HepG2 (cell line): ENCODE results near the gene IFT57. TPM values are rescaled to one million over a fixed set of nuclear protein-coding genes. Genes with fewer than 3 reads are reported as not detected.

Experiments used
- ATAC-seq: fragments of 200-7000 bp; cut with Tn5 transposase; 3 replicates; pipeline ENCODE4 v1.9.1; 2020; ENCODE audit warnings: mild to moderate bottlenecking, moderate library complexity
- BruUV-seq: library from RNA; stranded (reverse); fragments of 400-500 nt; replicated peaks from 2 replicates; lab custom pipeline; 2021; lab: Mats Ljungman, UMichigan
- CTCF ChIA-PET: fragments of 300-600 bp; formaldehyde crosslinking; extraction: SDS; loops from one replicate; lab custom pipeline; 2021; ENCODE audit warnings: low total read pairs, inconsistent platforms, low intra/inter-chr PET ratio; lab: Yijun Ruan, JAX
- POLR2A ChIA-PET: fragments of 350-600 bp; sonication (Branson Sonifier 250); formaldehyde crosslinking; loops from one replicate; lab custom pipeline; 2020; ENCODE audit warnings: antibody characterized with exemption, inconsistent platforms; lab: Yijun Ruan, JAX
- DNase-seq: peaks from one replicate; pipeline ENCODE4 v3.0.0-alpha.2; 2015; ENCODE audit warnings: low spot score
- FAIRE-seq: peaks from 3 replicates; lab custom pipeline; 2011; peaks lifted over from hg19 to GRCh38; lab: Jason Lieb, UNC
- H2AFZ ChIP-seq: one replicate; pipeline ENCODE4 v1.6.1; 2011; ENCODE audit warnings: low read length, inconsistent platforms
- H3K27ac ChIP-seq: fragments of 300-600 bp; 3 replicates; pipeline ENCODE4 v1.8.0; 2011; ENCODE audit warnings: mixed run types, mild to moderate bottlenecking, mixed read lengths, low read length, inconsistent platforms; ENCODE audit not compliant: insufficient read depth; ENCODE audit errors: extremely low read length
- H3K27me3 ChIP-seq, 2 experiments: fragments of 200-600 bp in 1 of 2; 2 replicates in 1 of 2; 3 replicates in 1 of 2; pipeline versions ENCODE4 v1.6.0 to v1.8.0; 2011; ENCODE audit warnings: low read length in 2 of 2, mild to moderate bottlenecking in 2 of 2, moderate library complexity in 2 of 2, inconsistent platforms in 1 of 2; ENCODE audit not compliant: insufficient read depth in 2 of 2, control insufficient read depth in 1 of 2
- H3K36me3 ChIP-seq, 2 experiments: fragments of 200-600 bp in 1 of 2; replicated peaks in 1 of 2; 2 replicates in 1 of 2; 3 replicates in 1 of 2; pipeline versions ENCODE4 v1.5.1 to v1.8.0; 2011; ENCODE audit warnings: low read length in 2 of 2, inconsistent platforms in 1 of 2; ENCODE audit not compliant: insufficient read depth in 2 of 2, control insufficient read depth in 1 of 2
- H3K4me1 ChIP-seq: 2 replicates; pipeline ENCODE4 v1.5.1; 2012; ENCODE audit warnings: low read length, inconsistent platforms; ENCODE audit not compliant: insufficient read depth
- H3K4me2 ChIP-seq: 2 replicates; pipeline ENCODE4 v1.6.0; 2011; ENCODE audit warnings: low read depth, low read length, inconsistent platforms
- H3K4me3 ChIP-seq, 3 experiments: fragments of 200-600 bp in 1 of 3; sonication (generic), shearing (Covaris generic) in 1 of 3; replicated peaks in 1 of 3; 2 replicates each; pipeline ENCODE4 v1.5.1; 2011 to 2016; ENCODE audit warnings: low read length in 3 of 3, inconsistent platforms in 2 of 3, low read depth in 2 of 3, mild to moderate bottlenecking in 2 of 3, control low read depth in 1 of 3, mixed read lengths in 1 of 3; ENCODE audit not compliant: insufficient read depth in 1 of 3
- H3K79me2 ChIP-seq: one replicate; pipeline ENCODE4 v1.6.1; 2011; ENCODE audit warnings: low read length, inconsistent platforms; ENCODE audit not compliant: insufficient read depth
- H3K9ac ChIP-seq: 2 replicates; pipeline ENCODE4 v1.6.0; 2011; ENCODE audit warnings: mild to moderate bottlenecking, low read depth, low read length, inconsistent platforms; ENCODE audit not compliant: insufficient read depth
- H3K9me3 ChIP-seq: 2 replicates; pipeline ENCODE4 v1.5.1; 2012; ENCODE audit warnings: mild to moderate bottlenecking, low read length
- H4K20me1 ChIP-seq: 2 replicates; pipeline ENCODE4 v1.6.0; 2011; ENCODE audit warnings: inconsistent platforms, mild to moderate bottlenecking, low read length, moderate library complexity; ENCODE audit not compliant: insufficient read depth
- BHLHE40 ChIP-seq: IDR thresholded peaks from 2 replicates; pipeline ENCODE4 v1.6.1; 2011; ENCODE audit warnings: low read length, improper control_type of control experiment
- GABPA ChIP-seq, 2 experiments: IDR thresholded peaks; 2 replicates each; pipeline ENCODE4 v1.6.1; 2011 to 2016; ENCODE audit warnings: low read depth in 2 of 2, low read length in 1 of 2, missing biosample characterization in 1 of 2, missing genetic modification characterization in 1 of 2
- GZF1 ChIP-seq: sonication (generic); formaldehyde crosslinking; IDR thresholded peaks from 2 replicates; pipeline ENCODE4 v1.5.1; 2020; ENCODE audit warnings: mild to moderate bottlenecking, missing genetic modification reagents
- KDM4B ChIP-seq: sonication (generic); formaldehyde crosslinking; IDR thresholded peaks from 2 replicates; pipeline ENCODE4 v1.4.0; 2020; ENCODE audit warnings: missing genetic modification reagents
- KDM5B ChIP-seq: sonication (generic); formaldehyde crosslinking; IDR thresholded peaks from 2 replicates; pipeline ENCODE4 v1.4.0; 2020; ENCODE audit warnings: missing genetic modification reagents, mild to moderate bottlenecking, borderline replicate concordance
- NFE2L2 ChIP-seq: fragments of 150-350 bp; IDR thresholded peaks from 2 replicates; pipeline ENCODE4 v1.6.1; 2014; ENCODE audit warnings: low read length
- POLR2G ChIP-seq: fragments of 200-400 bp; formaldehyde crosslinking; IDR thresholded peaks from 2 replicates; pipeline ENCODE4 v1.6.1; 2018; ENCODE audit warnings: mild to moderate bottlenecking, low read depth, low read length, moderate library complexity
- SMARCC2 ChIP-seq: fragments of 450-650 bp; IDR thresholded peaks from 2 replicates; pipeline ENCODE4 v1.6.1; 2017; ENCODE audit warnings: antibody characterized with exemption, mild to moderate bottlenecking
- SSRP1 ChIP-seq: IDR thresholded peaks from 2 replicates; pipeline ENCODE4 v1.6.1; 2016; ENCODE audit warnings: control low read depth
- TBX2 ChIP-seq: sonication (generic); formaldehyde crosslinking; IDR thresholded peaks from 2 replicates; pipeline ENCODE4 v1.5.0; 2020; ENCODE audit warnings: missing genetic modification reagents, mild to moderate bottlenecking, borderline replicate concordance
- THAP8 ChIP-seq: sonication (generic); formaldehyde crosslinking; IDR thresholded peaks from 2 replicates; pipeline ENCODE4 v1.5.1; 2020; ENCODE audit warnings: missing genetic modification reagents, mild to moderate bottlenecking, borderline replicate concordance
- ZC3H4 ChIP-seq: sonication (generic); formaldehyde crosslinking; IDR thresholded peaks from 2 replicates; pipeline ENCODE4 v1.4.0; 2020; ENCODE audit warnings: missing genetic modification reagents, borderline replicate concordance
- ZNF160 ChIP-seq: sonication (generic); formaldehyde crosslinking; IDR thresholded peaks from 2 replicates; pipeline ENCODE4 v1.8.0; 2022; ENCODE audit warnings: mild to moderate bottlenecking, inconsistent platforms, missing genetic modification reagents
- ZNF543 ChIP-seq: sonication (generic); formaldehyde crosslinking; IDR thresholded peaks from 2 replicates; pipeline ENCODE4 v1.4.0; 2020; ENCODE audit warnings: mild to moderate bottlenecking, missing genetic modification reagents
- ZNF691 ChIP-seq: sonication (generic); formaldehyde crosslinking; IDR thresholded peaks from 2 replicates; pipeline ENCODE4 v1.4.0; 2020; ENCODE audit warnings: missing genetic modification reagents, low read depth, mild to moderate bottlenecking, borderline replicate concordance
- ZSCAN12 ChIP-seq: sonication (generic); formaldehyde crosslinking; IDR thresholded peaks from 2 replicates; pipeline ENCODE4 v1.9.0; 2021; ENCODE audit warnings: mild to moderate bottlenecking, missing genetic modification reagents
- ZSCAN5A ChIP-seq: sonication (generic); formaldehyde crosslinking; IDR thresholded peaks from 2 replicates; pipeline ENCODE4 v1.8.0; 2022; ENCODE audit warnings: mild to moderate bottlenecking, missing genetic modification reagents, borderline replicate concordance
- WGBS: methylation state at CpG from one replicate; pipeline ENCODE4 v1.1.6; 2017; ENCODE audit warnings: low lambda C conversion rate; 5-methylcytosine and 5-hydroxymethylcytosine counted together
- in situ Hi-C: cut with HindIII; loops from 2 replicates; pipeline ENCODE4 v1.10.0; 2017; ENCODE audit warnings: low pct_unique_long_range_greater_than_20kb; ENCODE audit not compliant: extremely low pct_ligation_motif_present
- intact Hi-C: fragments of 100-400 bp; cut with micrococcal nuclease; formaldehyde crosslinking; loops from one replicate; pipeline ENCODE4 v1.10.0; 2022; ENCODE audit not compliant: unreplicated experiment
- polyA plus RNA-seq, 8 experiments: library from polyadenylated mRNA; depleted of rRNA in 3 of 8; stranded (reverse) in 7 of 8; unstranded in 1 of 8; fragments of >200 nt; fragmentation: Illumina TruSeq in 4 of 8; extraction: Trizol in 4 of 8; gene quantifications; 2 replicates each; pipeline versions ENCODE4 v1.2.1 to v1.2.3, GENCODE V29; 2011 to 2016; ENCODE audit warnings: low read depth in 4 of 8, missing spikeins in 1 of 8, mixed read lengths in 1 of 8; ENCODE audit not compliant: insufficient read depth in 1 of 8
- total RNA-seq, 5 experiments: library from RNA; depleted of rRNA; stranded (reverse); fragments of >200 nt; fragmentation: Illumina TruSeq; extraction: Trizol; gene quantifications; 2 replicates each; pipeline ENCODE4 v1.2.3, GENCODE V29; 2016; ENCODE audit warnings: low read depth in 1 of 5
- TF ChIP-seq, protein P1 (sequence below): sonication (generic); formaldehyde crosslinking; IDR thresholded peaks from 2 replicates; pipeline ENCODE4 v1.4.0; 2020; ENCODE audit warnings: missing genetic modification reagents

IFT57 gene
- total and polyA plus RNA-seq, 2 of the 13 experiments (the other 11 are each of a cell fraction or from before 2014, with no cell fraction given): 5.5 to 14.5 TPM

DNA sequence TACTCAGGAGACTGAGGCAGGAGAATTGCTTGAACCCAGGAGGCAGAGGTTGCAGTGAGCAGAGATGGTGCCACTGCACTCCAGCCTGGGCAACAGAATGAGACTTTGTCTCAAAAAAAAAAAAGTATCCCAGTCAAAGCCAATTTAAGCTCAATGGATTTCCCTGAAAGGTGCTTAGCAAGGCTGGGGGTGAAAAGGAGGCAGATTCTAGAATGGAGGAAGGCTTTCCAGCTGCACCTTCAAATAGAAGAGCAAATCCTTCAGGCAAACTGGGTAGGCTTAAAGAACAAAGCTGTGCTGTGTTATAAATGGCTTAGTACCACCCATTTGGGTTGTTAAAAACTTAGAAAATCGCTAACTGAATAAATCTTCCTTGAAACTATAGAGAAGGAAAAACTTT is 3.0 kb upstream of the IFT57 start:
- Histone ChIP-seq H3K79me2 (no peaks in the 10 kb centered on the region), H2AFZ (no peak overlapping the region), H4K20me1 (no peaks in the 10 kb centered on the region), H3K4me2 (no peak overlapping the region), H3K9ac (no peak overlapping the region), H3K27ac (no peak overlapping the region), H3K36me3 (no peaks in the 10 kb centered on the region), H3K9me3 (no peaks in the 10 kb centered on the region), H3K4me3 (no peak overlapping the region), H3K27me3 (no peaks in the 10 kb centered on the region; a peak in 1 of 5 replicates), H3K4me1 (peaks cover 23% of the 10 kb centered on the region)
- DNase-seq (no peak), ATAC-seq (no peak), FAIRE-seq (no peak)
- ChIA-PET CTCF (no interaction called here), POLR2A (no interaction called here)
- intact Hi-C loops (no loop called here), in situ Hi-C loops (no loop called here)
- 9% methylated on average over 1 of the region's 1 CpG for WGBS
- BruUV-seq: no TSS peak
- TF ChIP-seq TBX2 (CRISPR knock-in tag) (no peak), ZSCAN5A (CRISPR knock-in tag) (no peak), ZNF160 (no peak), POLR2G (no peak), THAP8 (CRISPR knock-in tag) (no peak), ZNF543 (CRISPR knock-in tag) (no peak), GZF1 (CRISPR knock-in tag) (no peak), BHLHE40 (no peak), ZSCAN12 (CRISPR knock-in tag) (no peak), SSRP1 (no peak), SMARCC2 (no peak), ZC3H4 (CRISPR knock-in tag) (no peak), NFE2L2 (no peak), KDM5B (CRISPR knock-in tag) (no peak), KDM4B (CRISPR knock-in tag) (no peak), ZNF691 (CRISPR knock-in tag) (no peak), GABPA (IDR thresholded peaks at IDR 0.05; ENCODE audit: low read depth, low read length) (no peak), GABPA (CRISPR knock-in tag; IDR thresholded peaks at IDR 0.05; ENCODE audit: low read depth) (no peak)
- TF ChIP-seq, protein P1, sequence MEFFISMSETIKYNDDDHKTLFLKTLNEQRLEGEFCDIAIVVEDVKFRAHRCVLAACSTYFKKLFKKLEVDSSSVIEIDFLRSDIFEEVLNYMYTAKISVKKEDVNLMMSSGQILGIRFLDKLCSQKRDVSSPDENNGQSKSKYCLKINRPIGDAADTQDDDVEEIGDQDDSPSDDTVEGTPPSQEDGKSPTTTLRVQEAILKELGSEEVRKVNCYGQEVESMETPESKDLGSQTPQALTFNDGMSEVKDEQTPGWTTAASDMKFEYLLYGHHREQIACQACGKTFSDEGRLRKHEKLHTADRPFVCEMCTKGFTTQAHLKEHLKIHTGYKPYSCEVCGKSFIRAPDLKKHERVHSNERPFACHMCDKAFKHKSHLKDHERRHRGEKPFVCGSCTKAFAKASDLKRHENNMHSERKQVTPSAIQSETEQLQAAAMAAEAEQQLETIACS (CRISPR knock-in tag): no peak
- TF ChIP-seq, all 625 proteins: peak for 0
